Small intestine (tissue), 7 donors: ENCODE results near the gene NAP1L5. TPM values are rescaled to one million over a fixed set of nuclear protein-coding genes. Genes with fewer than 3 reads are reported as not detected.

Experiments
- DNase-seq, 2 donors: peaks; one replicate each; pipeline versions ENCODE4 v3.0.0 to v3.0.0-alpha.2; 2013
- FAIRE-seq: peaks from 2 replicates; lab custom pipeline; 2012; peaks lifted over from hg19 to GRCh38; lab: Jason Lieb, UNC
- H3K27ac ChIP-seq, 3 donors: one replicate each; pipeline ENCODE4 v1.5.1; 2013; ENCODE audit warnings: low read length in 2 of 3, mild to moderate bottlenecking in 2 of 3, control low read depth in 1 of 3, inconsistent platforms in 1 of 3, low read depth in 1 of 3, moderate library complexity in 1 of 3
- H3K27me3 ChIP-seq, 3 donors: one replicate each; pipeline ENCODE4 v1.6.1; 2013; ENCODE audit warnings: low read length in 3 of 3, inconsistent platforms in 1 of 3; ENCODE audit not compliant: control insufficient read depth in 3 of 3, insufficient read depth in 3 of 3
- H3K36me3 ChIP-seq, 3 donors: one replicate each; pipeline ENCODE4 v1.6.1; 2013; ENCODE audit warnings: low read length in 3 of 3, inconsistent platforms in 1 of 3, low read depth in 1 of 3, mild to moderate bottlenecking in 1 of 3, moderate library complexity in 1 of 3; ENCODE audit not compliant: control insufficient read depth in 3 of 3, insufficient read depth in 2 of 3
- H3K4me1 ChIP-seq, 3 donors: one replicate each; pipeline ENCODE4 v1.6.1; 2013; ENCODE audit warnings: low read length in 2 of 3, inconsistent platforms in 1 of 3, low read depth in 1 of 3, mild to moderate bottlenecking in 1 of 3, moderate library complexity in 1 of 3; ENCODE audit not compliant: control insufficient read depth in 3 of 3, insufficient read depth in 2 of 3
- H3K4me3 ChIP-seq, 3 donors: one replicate each; pipeline ENCODE4 v1.5.1; 2013; ENCODE audit warnings: low read length in 3 of 3, control low read depth in 1 of 3, inconsistent platforms in 1 of 3, low read depth in 1 of 3, mild to moderate bottlenecking in 1 of 3, moderate library complexity in 1 of 3
- H3K9me3 ChIP-seq, 2 donors: one replicate each; pipeline ENCODE4 v1.6.1; 2013; ENCODE audit warnings: low read depth in 1 of 2, low read length in 1 of 2; ENCODE audit not compliant: control insufficient read depth in 2 of 2, insufficient read depth in 1 of 2
- WGBS, 3 donors: extraction: QIAGEN DNeasy Blood & Tissue Kit; methylation state at CpG; one replicate each; pipeline ENCODE4 v1.1.7; 2013; 5-methylcytosine and 5-hydroxymethylcytosine counted together
- polyA plus RNA-seq, 4 donors: library from polyadenylated mRNA; stranded (reverse) in 3 of 4; unstranded in 1 of 4; fragments of 200-250 nt in 3 of 4; fragments of 120-200 nt in 1 of 4; gene quantifications; one replicate each; pipeline versions ENCODE4 v1.2.1 to v1.2.3, GENCODE V29; 2013
- donor health status: healthy with polysubstance abuse.
- donor health status: control.
- donor health status: control.
- donor health status: Bipolar disorder and iron deficiency.
- donor health status: healthy.

NAP1L5 gene
- polyA plus RNA-seq, 4 donors: 0.45 to 7.2 (median 3.1) TPM

- peaks cover 5 to 37% (median 15%) of the 10 kb centered on the region in 3 donors for H3K36me3 ChIP-seq
- 84 to 94% (median 94%) methylated on average over 10 of the region's 10 CpGs for WGBS, 3 donors
- FAIRE-seq: no peak
Observed at GRCh38 chr4:88720451-88721428, 23.1 kb upstream of the NAP1L5 start.

GRCh38 chr4:88719381-88719780 is 21.8 kb upstream of the NAP1L5 start:
- WGBS, 3 donors: 91 to 100% (median 96%) methylated on average over 1 of the region's 1 CpG
- DNase-seq (no peak), FAIRE-seq (no peak)
- peaks cover 5 to 31% (median 15%) of the 10 kb centered on the region in 3 donors for H3K36me3 ChIP-seq
- H3K4me1 ChIP-seq: no peaks in the 10 kb centered on the region
- H3K27me3 ChIP-seq: no peaks in the 10 kb centered on the region
- H3K27ac ChIP-seq: no peak overlapping the region
- no peak overlapping the region for H3K4me3 ChIP-seq
- H3K9me3 ChIP-seq: peaks cover 0 to 22% of the 10 kb centered on the region in 2 donors

More at GRCh38 chr4:88720451-88721428, 23.1 kb upstream of the NAP1L5 start:
- H3K4me3 ChIP-seq: no peak overlapping the region
- peaks cover 0 to 19% of the 10 kb centered on the region in 2 donors for H3K9me3 ChIP-seq
- no peaks in the 10 kb centered on the region for H3K4me1 ChIP-seq
- H3K27me3 ChIP-seq: no peaks in the 10 kb centered on the region
- no peak for DNase-seq
- H3K27ac ChIP-seq: no peak overlapping the region

- no peak overlapping the region for H3K4me3 ChIP-seq
- no peaks in the 10 kb centered on the region for H3K4me1 ChIP-seq
- no peaks in the 10 kb centered on the region for H3K27me3 ChIP-seq
- FAIRE-seq (no peak), DNase-seq (no peak)
- H3K27ac ChIP-seq: no peak overlapping the region
- peaks cover 0 to 22% of the 10 kb centered on the region in 2 donors for H3K9me3 ChIP-seq
- 94 to 96% (median 95%) methylated on average over 5 of the region's 5 CpGs for WGBS, 3 donors
- H3K36me3 ChIP-seq: peaks cover 5 to 23% (median 15%) of the 10 kb centered on the region in 3 donors
Observed at GRCh38 chr4:88718098-88718497, 20.5 kb upstream of the NAP1L5 start.

- H3K27me3 ChIP-seq: no peaks in the 10 kb centered on the region
- WGBS, 3 donors: 89 to 100% (median 95%) methylated on average over 1 of the region's 1 CpG
- FAIRE-seq: no peak
- H3K4me3 ChIP-seq: no peak overlapping the region
- DNase-seq: no peak
- H3K27ac ChIP-seq: no peak overlapping the region
- H3K4me1 ChIP-seq: no peaks in the 10 kb centered on the region
- peaks cover 4 to 11% (median 4%) of the 10 kb centered on the region in 3 donors for H3K36me3 ChIP-seq
- H3K9me3 ChIP-seq: peaks cover 0 to 22% of the 10 kb centered on the region in 2 donors
Observed at GRCh38 chr4:88713782-88714181, 16.2 kb upstream of the NAP1L5 start.

DNA sequence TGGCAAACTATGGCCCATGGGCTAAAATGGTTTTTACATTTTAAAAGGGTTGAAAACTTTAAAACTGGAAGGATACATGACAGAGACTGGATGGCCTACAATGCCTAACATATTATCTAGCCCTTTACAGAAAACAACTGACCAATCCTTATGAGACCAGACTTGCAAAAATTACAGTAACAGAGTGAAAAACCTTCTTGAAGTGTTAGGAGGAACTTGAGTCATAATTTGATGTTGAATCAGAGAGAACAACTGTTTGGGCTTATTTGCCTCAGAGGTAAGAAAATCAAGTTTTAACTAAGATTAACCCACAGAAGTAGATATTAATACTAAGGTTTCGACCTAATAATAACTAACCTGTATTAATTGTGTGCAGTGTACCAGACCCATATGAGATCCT is 12.4 kb upstream of the NAP1L5 start:
- no peak overlapping the region for H3K27ac ChIP-seq
- WGBS, 3 donors: 85 to 94% (median 93%) methylated on average over 1 of the region's 1 CpG
- H3K4me1 ChIP-seq: no peaks in the 10 kb centered on the region
- DNase-seq (no peak), FAIRE-seq (no peak)
- peaks cover 2 to 4% (median 3%) of the 10 kb centered on the region in 3 donors for H3K36me3 ChIP-seq
- H3K27me3 ChIP-seq: no peaks in the 10 kb centered on the region
- H3K4me3 ChIP-seq: no peak overlapping the region
- peaks cover 0 to 2% of the 10 kb centered on the region in 2 donors for H3K9me3 ChIP-seq

DNA sequence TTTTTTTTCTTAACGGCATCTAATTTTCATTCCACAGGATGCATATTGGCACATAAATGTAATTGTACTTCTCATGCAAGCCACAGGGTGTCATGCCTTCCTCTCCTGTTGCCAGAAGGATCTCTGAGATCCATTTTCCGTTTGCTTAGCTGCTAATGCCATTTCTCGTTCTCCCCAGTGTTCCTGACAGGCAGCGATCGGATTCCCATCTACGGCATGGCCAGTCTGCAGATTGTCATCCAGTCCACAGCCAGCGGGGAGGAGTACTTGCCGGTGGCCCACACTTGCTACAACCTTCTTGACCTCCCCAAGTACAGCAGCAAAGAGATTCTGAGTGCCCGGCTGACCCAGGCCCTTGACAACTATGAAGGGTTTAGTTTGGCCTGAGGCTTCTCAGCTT is 8.9 kb upstream of the NAP1L5 start:
- FAIRE-seq: no peak
- peak; percentile 15 to 44 for DNase-seq

GRCh38 chr4:88705805-88706492 is 8.3 kb upstream of the NAP1L5 start:
- 77 to 90% (median 87%) methylated on average over 3 of the region's 3 CpGs for WGBS, 3 donors
- Histone ChIP-seq H3K27me3 (no peaks in the 10 kb centered on the region), H3K4me3 (no peak overlapping the region), H3K36me3 (peaks cover 4 to 6% (median 5%) of the 10 kb centered on the region in 3 donors), H3K27ac (no peak overlapping the region), H3K4me1 (no peaks in the 10 kb centered on the region), H3K9me3 (no peaks in the 10 kb centered on the region)
- DNase-seq (no peak), FAIRE-seq (no peak)

More for the DNA sequence above, 8.9 kb upstream of the NAP1L5 start:
- H3K9me3 ChIP-seq: peaks cover 0 to 2% of the 10 kb centered on the region in 2 donors
- H3K4me3 ChIP-seq: no peak overlapping the region
- H3K4me1 ChIP-seq: no peaks in the 10 kb centered on the region
- no peak overlapping the region for H3K27ac ChIP-seq
- H3K36me3 ChIP-seq: peaks cover 4 to 6% (median 5%) of the 10 kb centered on the region in 3 donors
- H3K27me3 ChIP-seq: no peaks in the 10 kb centered on the region
- 57 to 77% (median 70%) methylated on average over 9 of the region's 9 CpGs for WGBS, 3 donors

GRCh38 chr4:88705223-88705622 is 7.6 kb upstream of the NAP1L5 start:
- H3K36me3 ChIP-seq: peaks cover 2 to 6% (median 4%) of the 10 kb centered on the region in 3 donors
- FAIRE-seq: no peak

More at GRCh38 chr4:88705223-88705622, 7.6 kb upstream of the NAP1L5 start:
- Histone ChIP-seq H3K27me3 (no peaks in the 10 kb centered on the region), H3K4me3 (no peak overlapping the region), H3K9me3 (no peaks in the 10 kb centered on the region), H3K27ac (no peak overlapping the region), H3K4me1 (no peaks in the 10 kb centered on the region)
- DNase-seq: no peak
